Endothelial cell of umbilical vein (primary cell): ENCODE results near the gene CDKN1A. TPM values are rescaled to one million over a fixed set of nuclear protein-coding genes. Genes with fewer than 3 reads are reported as not detected.

ENCODE experiments used
- BruUV-seq: library from RNA; stranded (reverse); fragments of 400-500 nt; replicated peaks from 2 replicates; lab custom pipeline; 2021; lab: Mats Ljungman, UMichigan
- CTCF ChIA-PET: fragments of 300-600, 350-600 bp; sonication (Branson Sonifier 250); formaldehyde crosslinking; loops from one replicate; lab custom pipeline; 2021; ENCODE audit warnings: antibody characterized with exemption, inconsistent platforms; lab: Charles Lee
- POLR2A ChIA-PET: fragments of 300-600, 350-600 bp; sonication (Branson Sonifier 250); formaldehyde crosslinking; loops from one replicate; lab custom pipeline; 2021; ENCODE audit warnings: antibody characterized with exemption, inconsistent platforms; lab: Charles Lee
- DNase-seq: peaks from one replicate; pipeline ENCODE4 v3.0.0-alpha.2; 2011; ENCODE audit warnings: low read depth, low spot score
- FAIRE-seq: peaks from 2 replicates; lab custom pipeline; 2011; peaks lifted over from hg19 to GRCh38; lab: Jason Lieb, UNC
- H2AFZ ChIP-seq: 2 replicates; pipeline ENCODE4 v1.6.0; 2012; ENCODE audit warnings: low read depth, low read length, control low read depth, inconsistent platforms
- H3K27ac ChIP-seq: 2 replicates; pipeline ENCODE4 v1.5.1; 2011; ENCODE audit warnings: low read depth, mild to moderate bottlenecking, control low read depth, low read length, moderate library complexity; ENCODE audit not compliant: insufficient read depth
- H3K27me3 ChIP-seq, 2 experiments: 2 replicates each; pipeline versions ENCODE4 v1.6.0 to v1.6.1; 2011; ENCODE audit warnings: low read length in 2 of 2, mixed read lengths in 1 of 2; ENCODE audit not compliant: control insufficient read depth in 2 of 2, insufficient read depth in 2 of 2
- H3K36me3 ChIP-seq, 2 experiments: 2 replicates in 1 of 2; 3 replicates in 1 of 2; pipeline ENCODE4 v1.5.1; 2011; ENCODE audit warnings: low read length in 2 of 2, mild to moderate bottlenecking in 1 of 2, moderate library complexity in 1 of 2; ENCODE audit not compliant: control insufficient read depth in 2 of 2, insufficient read depth in 2 of 2; ENCODE audit errors: extremely low read depth in 1 of 2
- H3K4me1 ChIP-seq: 3 replicates; pipeline ENCODE4 v1.5.1; 2011; ENCODE audit warnings: mild to moderate bottlenecking, low read length; ENCODE audit not compliant: control insufficient read depth, insufficient read depth; ENCODE audit errors: extremely low read depth
- H3K4me2 ChIP-seq: 2 replicates; pipeline ENCODE4 v1.6.1; 2011; ENCODE audit warnings: low read length, control low read depth, mixed read lengths; ENCODE audit not compliant: insufficient read depth
- H3K4me3 ChIP-seq, 3 experiments: fragments of 200-600 bp in 1 of 3; sonication (generic), shearing (Covaris generic) in 1 of 3; replicated peaks in 1 of 3; 2 replicates each; pipeline ENCODE4 v1.5.1; 2011 to 2016; ENCODE audit warnings: control low read depth in 3 of 3, low read length in 3 of 3, mild to moderate bottlenecking in 2 of 3, inconsistent platforms in 1 of 3, low read depth in 1 of 3, moderate library complexity in 1 of 3; ENCODE audit not compliant: insufficient read depth in 1 of 3
- H3K79me2 ChIP-seq: 2 replicates; pipeline ENCODE4 v1.6.0; 2012; ENCODE audit warnings: low read length, inconsistent platforms; ENCODE audit not compliant: control insufficient read depth, insufficient read depth
- H3K9ac ChIP-seq: replicated peaks from 2 replicates; pipeline ENCODE3; 2011; ENCODE audit warnings: low read length, control low read depth; ENCODE audit not compliant: insufficient read depth; ENCODE audit errors: extremely low read depth
- H3K9me1 ChIP-seq: replicated peaks from 3 replicates; pipeline ENCODE4 v1.6.0; 2011; ENCODE audit warnings: mild to moderate bottlenecking, low read length; ENCODE audit not compliant: control insufficient read depth, insufficient read depth; ENCODE audit errors: extremely low read depth
- H3K9me3 ChIP-seq: replicated peaks from 2 replicates; pipeline ENCODE4 v1.5.1; 2012; ENCODE audit warnings: low read length, inconsistent platforms; ENCODE audit not compliant: control insufficient read depth, insufficient read depth
- H4K20me1 ChIP-seq: replicated peaks from 2 replicates; pipeline ENCODE3; 2011; ENCODE audit warnings: mild to moderate bottlenecking, low read length; ENCODE audit not compliant: control insufficient read depth, insufficient read depth; ENCODE audit errors: extremely low read depth
- EZH2 ChIP-seq: IDR thresholded peaks from 2 replicates; pipeline ENCODE4 v1.6.1; 2012; ENCODE audit warnings: borderline replicate concordance, low read depth, mild to moderate bottlenecking, moderate library complexity, low read length, inconsistent platforms; ENCODE audit not compliant: severe bottlenecking
- JUN ChIP-seq: IDR thresholded peaks from 2 replicates; pipeline ENCODE4 v1.6.1; 2011; ENCODE audit warnings: borderline replicate concordance, low read depth; ENCODE audit not compliant: insufficient read length, insufficient read depth
- POLR2A ChIP-seq: IDR thresholded peaks from 2 replicates; pipeline ENCODE4 v1.6.1; 2012; ENCODE audit warnings: low read depth, mild to moderate bottlenecking, control low read depth, low read length
- dilution Hi-C: fragments of 300-500 bp; cut with MboI; formaldehyde crosslinking; loops from one replicate; pipeline ENCODE4 v1.15.0; 2019; ENCODE audit warnings: low sequenced_read_pairs; ENCODE audit not compliant: extremely low pct_ligation_motif_present
- intact Hi-C: fragments of 100-400 bp; cut with micrococcal nuclease; formaldehyde crosslinking; loops from one replicate; pipeline ENCODE4 v1.10.0; 2022
- polyA plus RNA-seq, 4 experiments: library from polyadenylated mRNA; depleted of rRNA in 3 of 4; stranded (reverse) in 3 of 4; unstranded in 1 of 4; fragments of >200 nt; gene quantifications; 2 replicates each; pipeline versions ENCODE4 v1.2.1 to v1.2.3, GENCODE V29; 2011 to 2012; ENCODE audit warnings: missing spikeins in 1 of 4
- total RNA-seq: library from RNA; stranded (reverse); gene quantifications from 2 replicates; pipeline ENCODE4 v1.2.3, GENCODE V29; 2021
- TF ChIP-seq, protein P1 (sequence below), 2 donors: IDR thresholded peaks; 1 replicate in 1 of 2; 2 replicates in 1 of 2; pipeline ENCODE4 v1.5.1; 2011; ENCODE audit warnings: low read length in 2 of 2, mild to moderate bottlenecking in 2 of 2, moderate library complexity in 2 of 2, control low read depth in 1 of 2, inconsistent platforms in 1 of 2, low read depth in 1 of 2; ENCODE audit not compliant: insufficient read depth in 1 of 2; ENCODE audit errors: extremely low read depth in 1 of 2

The CDKN1A gene
- total and polyA plus RNA-seq, 2 donors (not counting 3 experiments of a cell fraction or from before 2014, with no cell fraction given): 170 to 238 TPM

DNA sequence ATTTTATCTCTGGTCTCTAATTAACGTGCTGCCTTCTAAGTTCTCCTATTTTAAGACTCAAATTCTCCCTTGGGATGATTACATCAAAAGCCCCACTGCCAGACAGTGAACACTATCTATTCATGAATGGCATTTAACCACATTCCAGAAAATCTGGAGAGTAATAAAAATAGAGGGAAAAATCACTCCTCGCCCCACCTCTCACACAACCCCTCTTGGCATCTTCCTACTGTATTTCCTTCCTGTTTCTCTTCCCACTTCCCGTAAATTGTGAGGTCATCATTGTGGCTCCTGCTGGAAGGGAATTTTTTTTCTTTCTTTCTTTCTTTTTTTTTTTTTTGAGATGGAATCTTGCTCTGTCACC lies 50.6 kb downstream of the CDKN1A start:
- Histone ChIP-seq H4K20me1 (no peaks in the 10 kb centered on the region), H3K4me3 (no peak overlapping the region), H3K27ac (no peak overlapping the region), H3K4me2 (no peak overlapping the region), H3K9me1 (no peaks in the 10 kb centered on the region), H2AFZ (no peak overlapping the region), H3K9me3 (no peaks in the 10 kb centered on the region), H3K36me3 (no peaks in the 10 kb centered on the region), H3K27me3 (no peaks in the 10 kb centered on the region), H3K79me2 (no peaks in the 10 kb centered on the region), H3K9ac (no peak overlapping the region), H3K4me1 (peaks cover 2% of the 10 kb centered on the region)
- dilution Hi-C loops: no loop called here
- ChIA-PET CTCF (interaction anchor here (2.0 kb wide), 1 partner anchor 114 kb away, joined by 5 read pairs; no protein-coding TSS in a partner anchor), POLR2A (no interaction called here)
- DNase-seq (no peak), FAIRE-seq (peak; percentile 24)
- no TSS peak for BruUV-seq
- intact Hi-C loops: no loop called here
- TF ChIP-seq, protein P1, sequence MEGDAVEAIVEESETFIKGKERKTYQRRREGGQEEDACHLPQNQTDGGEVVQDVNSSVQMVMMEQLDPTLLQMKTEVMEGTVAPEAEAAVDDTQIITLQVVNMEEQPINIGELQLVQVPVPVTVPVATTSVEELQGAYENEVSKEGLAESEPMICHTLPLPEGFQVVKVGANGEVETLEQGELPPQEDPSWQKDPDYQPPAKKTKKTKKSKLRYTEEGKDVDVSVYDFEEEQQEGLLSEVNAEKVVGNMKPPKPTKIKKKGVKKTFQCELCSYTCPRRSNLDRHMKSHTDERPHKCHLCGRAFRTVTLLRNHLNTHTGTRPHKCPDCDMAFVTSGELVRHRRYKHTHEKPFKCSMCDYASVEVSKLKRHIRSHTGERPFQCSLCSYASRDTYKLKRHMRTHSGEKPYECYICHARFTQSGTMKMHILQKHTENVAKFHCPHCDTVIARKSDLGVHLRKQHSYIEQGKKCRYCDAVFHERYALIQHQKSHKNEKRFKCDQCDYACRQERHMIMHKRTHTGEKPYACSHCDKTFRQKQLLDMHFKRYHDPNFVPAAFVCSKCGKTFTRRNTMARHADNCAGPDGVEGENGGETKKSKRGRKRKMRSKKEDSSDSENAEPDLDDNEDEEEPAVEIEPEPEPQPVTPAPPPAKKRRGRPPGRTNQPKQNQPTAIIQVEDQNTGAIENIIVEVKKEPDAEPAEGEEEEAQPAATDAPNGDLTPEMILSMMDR (IDR thresholded peaks at IDR 0.05; ENCODE audit: extremely low read depth in 1 of 2, insufficient read depth in 1 of 2, low read depth in 1 of 2, low read length in 2 of 2): no peak
- TF ChIP-seq JUN: peak; percentile 27

DNA sequence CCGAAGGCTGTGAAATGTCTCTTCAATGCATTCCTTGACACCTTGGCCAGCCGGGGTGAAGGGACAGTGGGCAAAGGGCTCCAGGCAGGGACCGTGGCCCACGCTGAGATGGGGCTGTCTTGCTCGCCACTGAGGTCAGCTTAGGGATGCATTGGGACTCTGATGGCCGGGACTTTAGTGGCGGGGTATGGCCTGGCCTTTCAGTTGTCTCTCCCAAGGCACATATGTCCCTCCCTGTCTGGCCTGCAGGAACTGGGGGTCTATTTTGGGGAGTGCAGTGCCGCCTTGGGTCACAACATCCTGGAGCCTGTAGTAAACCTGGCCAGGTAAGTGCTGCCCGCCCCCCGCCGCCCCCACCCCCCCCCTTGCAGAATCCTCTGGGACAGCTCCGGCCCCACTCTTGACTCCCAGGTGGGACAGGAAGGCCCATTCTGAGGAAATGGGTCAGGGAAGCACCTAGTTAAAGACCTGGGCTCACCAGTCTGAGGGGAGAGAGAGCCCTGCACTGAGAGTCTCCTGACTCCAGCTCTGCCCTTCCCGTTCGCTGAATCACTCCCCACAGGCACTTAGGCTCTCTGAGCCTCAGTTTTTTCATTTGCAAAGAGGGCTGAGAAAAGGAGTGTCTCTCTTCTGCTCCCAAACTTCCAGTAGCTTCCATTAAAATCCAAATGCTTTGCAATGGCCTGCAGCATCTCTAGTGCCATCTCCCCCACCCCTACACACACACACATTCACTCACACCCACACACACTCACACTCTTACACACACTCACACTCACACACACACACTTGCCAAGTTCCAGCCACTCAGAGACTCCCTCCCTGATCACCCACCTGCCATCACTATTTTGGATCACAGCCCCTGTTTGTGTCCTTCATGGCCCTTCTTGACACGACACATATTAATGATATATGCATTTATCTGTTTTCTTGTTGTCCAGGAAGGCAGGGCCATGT lies 52.2 kb downstream of the CDKN1A start:
- Histone ChIP-seq H3K9me3 (no peaks in the 10 kb centered on the region), H2AFZ (no peak overlapping the region), H3K4me3 (no peak overlapping the region), H3K9me1 (no peaks in the 10 kb centered on the region), H3K4me1 (peaks cover 13% of the 10 kb centered on the region), H3K79me2 (no peaks in the 10 kb centered on the region), H4K20me1 (no peaks in the 10 kb centered on the region), H3K27ac (no peak overlapping the region), H3K27me3 (no peaks in the 10 kb centered on the region), H3K36me3 (no peaks in the 10 kb centered on the region), H3K9ac (no peak overlapping the region), H3K4me2 (no peak overlapping the region)
- BruUV-seq: no TSS peak
- no peak for FAIRE-seq
- POLR2A ChIA-PET: no interaction called here
- DNase-seq: no peak
- TF ChIP-seq EZH2 (no peak), POLR2A (no peak)
- TF ChIP-seq, protein P1 (IDR thresholded peaks at IDR 0.05; ENCODE audit: extremely low read depth in 1 of 2, insufficient read depth in 1 of 2, low read depth in 1 of 2, low read length in 2 of 2): no peak
- intact Hi-C loops (no loop called here), dilution Hi-C loops (no loop called here)
- CTCF ChIA-PET: interaction anchor here (1.1 to 1.6 kb wide), 3 partner anchors 9 to 116 kb away, joined by 3 to 10 read pairs (median 7); no protein-coding TSS in a partner anchor
